GM12878 (cell line): ENCODE results near the gene AK4. TPM values are rescaled to one million over a fixed set of nuclear protein-coding genes. Genes with fewer than 3 reads are reported as not detected.

Source experiments
- ASH2L ChIP-seq: fragments of 300-600, 200-600 bp; sonication (generic); IDR thresholded peaks from 2 replicates; pipeline ENCODE4 v1.6.1; 2017; ENCODE audit warnings: low read depth, mild to moderate bottlenecking, borderline replicate concordance
- BACH1 ChIP-seq: fragments of 450-650 bp; IDR thresholded peaks from 2 replicates; pipeline ENCODE4 v1.6.1; 2017; ENCODE audit warnings: mild to moderate bottlenecking, borderline replicate concordance
- BCL11A ChIP-seq: IDR thresholded peaks from 2 replicates; pipeline ENCODE4 v1.6.1; 2011; ENCODE audit warnings: low read depth, low read length
- DPF2 ChIP-seq: fragments of 450-650 bp; IDR thresholded peaks from 2 replicates; pipeline ENCODE4 v1.6.1; 2017; ENCODE audit warnings: mild to moderate bottlenecking
- KDM1A ChIP-seq: fragments of 200-600 bp; sonication (generic); IDR thresholded peaks from 2 replicates; pipeline ENCODE4 v1.6.1; 2016; ENCODE audit warnings: borderline replicate concordance
- PBX3 ChIP-seq: IDR thresholded peaks from 2 replicates; pipeline ENCODE4 v1.6.1; 2011; ENCODE audit warnings: mild to moderate bottlenecking, low read depth, low read length, moderate library complexity; ENCODE audit not compliant: insufficient replicate concordance
- RCOR1 ChIP-seq: conservative IDR thresholded peaks from 2 replicates; pipeline ENCODE4 v1.6.1; 2012; ENCODE audit warnings: low read depth, low read length, improper control_type of control experiment
- RUNX3 ChIP-seq: IDR thresholded peaks from 2 replicates; pipeline ENCODE4 v1.6.1; 2012; ENCODE audit warnings: low read length, inconsistent platforms
- SMC3 ChIP-seq: IDR thresholded peaks from 2 replicates; pipeline ENCODE4 v1.6.1; 2011; ENCODE audit warnings: low read length, improper control_type of control experiment, borderline replicate concordance
- ZBED1 ChIP-seq: IDR thresholded peaks from 2 replicates; pipeline ENCODE4 v1.6.1; 2016; ENCODE audit warnings: borderline replicate concordance
- ZNF384 ChIP-seq: IDR thresholded peaks from 2 replicates; pipeline ENCODE4 v1.6.1; 2012; ENCODE audit warnings: low read depth, mild to moderate bottlenecking, low read length, improper control_type of control experiment, borderline replicate concordance
- polyA plus RNA-seq, 11 experiments: library from polyadenylated mRNA; depleted of rRNA in 4 of 11; unstranded in 6 of 11; stranded (reverse) in 5 of 11; fragments of >200 nt; fragmentation: Nextera tagmentation in 4 of 11; fragmentation: Illumina TruSeq in 1 of 11; extraction: Ambion mirVana in 4 of 11; extraction: Trizol in 1 of 11; gene quantifications; 1 replicate in 1 of 11; 2 replicates in 10 of 11; pipeline versions ENCODE4 v1.2.1 to v1.2.3, GENCODE V29; 2011 to 2016; ENCODE audit warnings: inconsistent platforms in 2 of 11, missing spikeins in 2 of 11, low read depth in 1 of 11
- small RNA-seq: library from RNA; depleted of rRNA; stranded (forward); fragments of <200 nt; gene quantifications from one replicate; pipeline ENCODE3, GENCODE V24; 2014
- total RNA-seq, 4 experiments: library from RNA; depleted of rRNA in 3 of 4; stranded (reverse); fragments of >200 nt in 3 of 4; fragmentation: Illumina TruSeq in 1 of 4; extraction: Trizol in 1 of 4; gene quantifications; 2 replicates each; pipeline versions ENCODE4 v1.2.1 to v1.2.3, GENCODE V29; 2013 to 2021
- TF ChIP-seq, protein P1 (sequence below): fragments of 450-650 bp; IDR thresholded peaks from 2 replicates; pipeline ENCODE4 v1.6.1; 2018; ENCODE audit warnings: borderline replicate concordance, mild to moderate bottlenecking; ENCODE audit not compliant: partially characterized antibody
- TF ChIP-seq, protein P2 (sequence below): fragments of 450-650 bp; IDR thresholded peaks from 2 replicates; pipeline ENCODE4 v1.6.1; 2017; ENCODE audit warnings: mild to moderate bottlenecking, moderate library complexity

Gene AK4
- total and polyA plus RNA-seq, 10 of the 15 experiments (the other 5 are each of a cell fraction or from before 2014, with no cell fraction given) = 23.9 to 161 (median 49.0) TPM

GRCh38 chr1:65279070-65279779, 131.2 kb downstream of the AK4 start (continued):
- TF ChIP-seq BACH1 = no peak
- TF ChIP-seq RCOR1 = no peak
- TF ChIP-seq BCL11A = no peak
- no peak for TF ChIP-seq RUNX3
- TF ChIP-seq, protein P1, sequence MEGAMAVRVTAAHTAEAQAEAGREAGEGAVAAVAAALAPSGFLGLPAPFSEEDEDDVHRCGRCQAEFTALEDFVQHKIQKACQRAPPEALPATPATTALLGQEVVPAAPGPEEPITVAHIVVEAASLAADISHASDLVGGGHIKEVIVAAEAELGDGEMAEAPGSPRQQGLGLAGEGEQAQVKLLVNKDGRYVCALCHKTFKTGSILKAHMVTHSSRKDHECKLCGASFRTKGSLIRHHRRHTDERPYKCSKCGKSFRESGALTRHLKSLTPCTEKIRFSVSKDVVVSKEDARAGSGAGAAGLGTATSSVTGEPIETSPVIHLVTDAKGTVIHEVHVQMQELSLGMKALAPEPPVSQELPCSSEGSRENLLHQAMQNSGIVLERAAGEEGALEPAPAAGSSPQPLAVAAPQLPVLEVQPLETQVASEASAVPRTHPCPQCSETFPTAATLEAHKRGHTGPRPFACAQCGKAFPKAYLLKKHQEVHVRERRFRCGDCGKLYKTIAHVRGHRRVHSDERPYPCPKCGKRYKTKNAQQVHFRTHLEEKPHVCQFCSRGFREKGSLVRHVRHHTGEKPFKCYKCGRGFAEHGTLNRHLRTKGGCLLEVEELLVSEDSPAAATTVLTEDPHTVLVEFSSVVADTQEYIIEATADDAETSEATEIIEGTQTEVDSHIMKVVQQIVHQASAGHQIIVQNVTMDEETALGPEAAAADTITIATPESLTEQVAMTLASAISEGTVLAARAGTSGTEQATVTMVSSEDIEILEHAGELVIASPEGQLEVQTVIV = no peak
- no peak for TF ChIP-seq ASH2L
- no peak for TF ChIP-seq DPF2
- TF ChIP-seq, protein P2, sequence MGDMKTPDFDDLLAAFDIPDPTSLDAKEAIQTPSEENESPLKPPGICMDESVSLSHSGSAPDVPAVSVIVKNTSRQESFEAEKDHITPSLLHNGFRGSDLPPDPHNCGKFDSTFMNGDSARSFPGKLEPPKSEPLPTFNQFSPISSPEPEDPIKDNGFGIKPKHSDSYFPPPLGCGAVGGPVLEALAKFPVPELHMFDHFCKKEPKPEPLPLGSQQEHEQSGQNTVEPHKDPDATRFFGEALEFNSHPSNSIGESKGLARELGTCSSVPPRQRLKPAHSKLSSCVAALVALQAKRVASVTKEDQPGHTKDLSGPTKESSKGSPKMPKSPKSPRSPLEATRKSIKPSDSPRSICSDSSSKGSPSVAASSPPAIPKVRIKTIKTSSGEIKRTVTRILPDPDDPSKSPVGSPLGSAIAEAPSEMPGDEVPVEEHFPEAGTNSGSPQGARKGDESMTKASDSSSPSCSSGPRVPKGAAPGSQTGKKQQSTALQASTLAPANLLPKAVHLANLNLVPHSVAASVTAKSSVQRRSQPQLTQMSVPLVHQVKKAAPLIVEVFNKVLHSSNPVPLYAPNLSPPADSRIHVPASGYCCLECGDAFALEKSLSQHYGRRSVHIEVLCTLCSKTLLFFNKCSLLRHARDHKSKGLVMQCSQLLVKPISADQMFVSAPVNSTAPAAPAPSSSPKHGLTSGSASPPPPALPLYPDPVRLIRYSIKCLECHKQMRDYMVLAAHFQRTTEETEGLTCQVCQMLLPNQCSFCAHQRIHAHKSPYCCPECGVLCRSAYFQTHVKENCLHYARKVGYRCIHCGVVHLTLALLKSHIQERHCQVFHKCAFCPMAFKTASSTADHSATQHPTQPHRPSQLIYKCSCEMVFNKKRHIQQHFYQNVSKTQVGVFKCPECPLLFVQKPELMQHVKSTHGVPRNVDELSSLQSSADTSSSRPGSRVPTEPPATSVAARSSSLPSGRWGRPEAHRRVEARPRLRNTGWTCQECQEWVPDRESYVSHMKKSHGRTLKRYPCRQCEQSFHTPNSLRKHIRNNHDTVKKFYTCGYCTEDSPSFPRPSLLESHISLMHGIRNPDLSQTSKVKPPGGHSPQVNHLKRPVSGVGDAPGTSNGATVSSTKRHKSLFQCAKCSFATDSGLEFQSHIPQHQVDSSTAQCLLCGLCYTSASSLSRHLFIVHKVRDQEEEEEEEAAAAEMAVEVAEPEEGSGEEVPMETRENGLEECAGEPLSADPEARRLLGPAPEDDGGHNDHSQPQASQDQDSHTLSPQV = no peak
- TF ChIP-seq SMC3 = no peak
- no peak for TF ChIP-seq KDM1A
- no peak for TF ChIP-seq ZNF384
- TF ChIP-seq PBX3 = no peak
- TF ChIP-seq ZBED1 = no peak

Small RNA genes lying within 50 kb of the gene (small RNA-seq; reads per million reads assigned to genes)
- gene RPS29P7 = not detected

Other genes with a start within 250 kb of the AK4 start
- 31.5 and 33.7 TPM in 2 replicates for gene JAK1, start 181.7 kb upstream of the AK4 start, total RNA-seq (2014; rRNA removed)
- 42.7 and 43.3 TPM in 2 replicates for gene JAK1, start 181.7 kb upstream of the AK4 start, total RNA-seq (2014; rRNA removed; fragmentation: Illumina TruSeq; extraction: Trizol)
- 42.7 and 42.8 TPM in 2 replicates for gene JAK1, start 181.7 kb upstream of the AK4 start, total RNA-seq (2021)
- 43.1 and 45.5 TPM in 2 replicates for gene JAK1, start 181.7 kb upstream of the AK4 start, polyA plus RNA-seq (2011; rRNA removed)
- 43.7 and 56.9 TPM in 2 replicates for gene JAK1, start 181.7 kb upstream of the AK4 start, polyA plus RNA-seq (2014; fragmentation: Illumina TruSeq; extraction: Trizol)
- 10 to 100 TPM in 1 of 2 experiments, 1 to 10 TPM in 1; 9.6 to 11.5 TPM for gene JAK1, start 181.7 kb upstream of the AK4 start, polyA plus RNA-seq (2014; fragmentation: Nextera tagmentation; extraction: Ambion mirVana)
- gene JAK1, start 181.7 kb upstream of the AK4 start, polyA plus RNA-seq (2014; rRNA removed) = 23.3 and 25.3 TPM in 2 replicates
- 10 to 100 TPM; 32.6 to 38.9 TPM for gene JAK1, start 181.7 kb upstream of the AK4 start, polyA plus RNA-seq (2016; fragmentation: Nextera tagmentation; extraction: Ambion mirVana)
- 2.3 and 2.6 TPM in 2 replicates for gene DNAJC6, start 161.3 kb downstream of the AK4 start, total RNA-seq (2014; rRNA removed)
- 2.9 and 3.0 TPM in 2 replicates for gene DNAJC6, start 161.3 kb downstream of the AK4 start, total RNA-seq (2014; rRNA removed; fragmentation: Illumina TruSeq; extraction: Trizol)
- 3.5 and 4.3 TPM in 2 replicates for gene DNAJC6, start 161.3 kb downstream of the AK4 start, total RNA-seq (2021)
- 0.08 and 0.20 TPM in 2 replicates for gene DNAJC6, start 161.3 kb downstream of the AK4 start, polyA plus RNA-seq (2011; rRNA removed)
- gene DNAJC6, start 161.3 kb downstream of the AK4 start, polyA plus RNA-seq (2014; fragmentation: Illumina TruSeq; extraction: Trizol) = 3.2 and 4.3 TPM in 2 replicates
- gene DNAJC6, start 161.3 kb downstream of the AK4 start, polyA plus RNA-seq (2014; fragmentation: Nextera tagmentation; extraction: Ambion mirVana) = under 1 TPM; 0.39 to 0.55 TPM
- gene DNAJC6, start 161.3 kb downstream of the AK4 start, polyA plus RNA-seq (2014; rRNA removed) = 2.3 and 2.7 TPM in 2 replicates
- 1 to 10 TPM; 2.9 to 3.3 TPM for gene DNAJC6, start 161.3 kb downstream of the AK4 start, polyA plus RNA-seq (2016; fragmentation: Nextera tagmentation; extraction: Ambion mirVana)